ENCODE measurements around the gene AFAP1. TPM values are rescaled to one million over a fixed set of nuclear protein-coding genes. Genes with fewer than 3 reads are reported as not detected.

The AFAP1 gene
- total RNA-seq, 4 donors from 2014 or later = 4.4 to 16.6 (median 10.7) TPM

DNA sequence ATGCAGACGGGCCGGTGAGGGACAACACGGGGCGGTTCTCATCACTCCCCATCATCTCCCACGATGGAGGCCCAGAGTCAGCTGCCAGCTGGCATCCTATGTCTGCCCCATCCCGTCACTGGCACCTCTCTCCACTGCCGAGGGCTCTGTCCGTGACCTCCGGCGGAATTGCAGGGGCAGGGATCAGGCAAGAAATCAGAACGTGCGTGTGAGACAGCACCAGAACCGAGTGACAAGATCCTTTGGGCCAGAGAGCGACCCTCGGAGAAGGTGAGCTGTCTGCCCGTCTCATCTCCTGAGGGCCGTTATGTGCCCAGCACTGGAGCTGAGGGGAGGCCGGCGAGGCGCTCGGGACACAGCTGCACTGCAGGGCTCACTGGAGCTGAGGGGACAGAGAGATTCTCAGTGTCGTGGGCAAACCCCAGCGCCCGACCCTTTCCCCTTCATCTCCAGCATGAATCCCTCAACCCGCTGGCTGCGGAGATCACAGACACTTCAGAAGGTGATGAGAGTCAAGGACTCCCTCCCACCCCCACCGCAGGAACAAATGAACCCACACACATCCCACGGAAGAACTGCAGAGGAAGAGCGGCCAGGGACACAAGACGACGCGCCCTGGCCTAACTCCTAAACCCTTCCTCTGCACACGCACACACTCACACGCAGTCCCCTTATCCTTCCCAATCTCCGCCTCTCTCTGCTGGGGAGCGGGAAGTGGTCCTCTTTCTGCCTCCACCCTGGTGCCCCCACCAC lies 128.7 kb downstream of the AFAP1 start:
- H3K9me3 ChIP-seq = peaks cover 0 to 9% (median 0%) of the 10 kb centered on the region in 3 donors
- no peak for DNase-seq
- peak overlapping the region; percentile 44 to 89 (median 78) for H3K27ac ChIP-seq
- TF ChIP-seq, protein P1, sequence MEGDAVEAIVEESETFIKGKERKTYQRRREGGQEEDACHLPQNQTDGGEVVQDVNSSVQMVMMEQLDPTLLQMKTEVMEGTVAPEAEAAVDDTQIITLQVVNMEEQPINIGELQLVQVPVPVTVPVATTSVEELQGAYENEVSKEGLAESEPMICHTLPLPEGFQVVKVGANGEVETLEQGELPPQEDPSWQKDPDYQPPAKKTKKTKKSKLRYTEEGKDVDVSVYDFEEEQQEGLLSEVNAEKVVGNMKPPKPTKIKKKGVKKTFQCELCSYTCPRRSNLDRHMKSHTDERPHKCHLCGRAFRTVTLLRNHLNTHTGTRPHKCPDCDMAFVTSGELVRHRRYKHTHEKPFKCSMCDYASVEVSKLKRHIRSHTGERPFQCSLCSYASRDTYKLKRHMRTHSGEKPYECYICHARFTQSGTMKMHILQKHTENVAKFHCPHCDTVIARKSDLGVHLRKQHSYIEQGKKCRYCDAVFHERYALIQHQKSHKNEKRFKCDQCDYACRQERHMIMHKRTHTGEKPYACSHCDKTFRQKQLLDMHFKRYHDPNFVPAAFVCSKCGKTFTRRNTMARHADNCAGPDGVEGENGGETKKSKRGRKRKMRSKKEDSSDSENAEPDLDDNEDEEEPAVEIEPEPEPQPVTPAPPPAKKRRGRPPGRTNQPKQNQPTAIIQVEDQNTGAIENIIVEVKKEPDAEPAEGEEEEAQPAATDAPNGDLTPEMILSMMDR (IDR thresholded peaks at IDR 0.05) = no peak
- no peak for TF ChIP-seq POLR2A (IDR thresholded peaks at IDR 0.05)
- intact Hi-C loops (cut with DNase I) = no loop called here
- peaks cover 0 to 62% (median 25%) of the 10 kb centered on the region in 3 donors for H3K4me1 ChIP-seq
- WGBS, 2 donors = 81 to 83% methylated on average over 4 to 13 of the region's 36 CpGs
- peak overlapping the region in 1 of 4 donors; percentile 17 for H3K4me3 ChIP-seq
- peaks cover 0 to 89% (median 4%) of the 10 kb centered on the region in 3 donors for H3K36me3 ChIP-seq
- H3K27me3 ChIP-seq = no peaks in the 10 kb centered on the region

DNA sequence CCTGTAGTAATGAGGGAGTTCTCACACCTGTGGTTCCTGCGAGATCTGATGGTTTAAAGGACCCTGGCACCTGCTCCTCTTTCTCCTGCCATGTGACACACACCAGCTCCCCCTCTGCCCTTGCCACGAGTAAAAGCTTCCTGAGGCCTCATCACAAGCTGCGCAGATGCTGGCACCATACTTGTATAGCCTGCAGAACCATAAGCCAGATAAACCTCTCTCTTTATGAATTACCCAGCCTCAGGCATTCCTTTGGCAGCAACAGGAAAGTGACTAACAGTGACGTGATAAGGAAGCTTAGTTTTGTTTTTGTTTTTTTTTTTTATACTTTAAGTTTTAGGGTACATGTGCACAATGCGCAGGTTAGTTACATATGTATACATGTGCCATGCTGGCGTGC lies 130.9 kb downstream of the AFAP1 start:
- DNase-seq = no peak
- H3K36me3 ChIP-seq = peaks cover 0 to 67% (median 0%) of the 10 kb centered on the region in 3 donors
- H3K4me1 ChIP-seq = peaks cover 0 to 80% (median 32%) of the 10 kb centered on the region in 3 donors
- H3K4me3 ChIP-seq = no peak overlapping the region
- WGBS, 2 donors = 38 to 67% methylated on average over 5 to 6 of the region's 6 CpGs
- intact Hi-C loops (cut with DNase I) = loop anchor here (10.0 kb wide), 1 partner anchor 116 kb away; no protein-coding TSS in a partner anchor
- no peaks in the 10 kb centered on the region for H3K27me3 ChIP-seq
- peak overlapping the region in 3 of 4 donors; percentile 68 to 88 (median 84) for H3K27ac ChIP-seq
- H3K9me3 ChIP-seq = peaks cover 0 to 9% (median 0%) of the 10 kb centered on the region in 3 donors
- TF ChIP-seq, protein P1 (IDR thresholded peaks at IDR 0.05) = no peak

DNA sequence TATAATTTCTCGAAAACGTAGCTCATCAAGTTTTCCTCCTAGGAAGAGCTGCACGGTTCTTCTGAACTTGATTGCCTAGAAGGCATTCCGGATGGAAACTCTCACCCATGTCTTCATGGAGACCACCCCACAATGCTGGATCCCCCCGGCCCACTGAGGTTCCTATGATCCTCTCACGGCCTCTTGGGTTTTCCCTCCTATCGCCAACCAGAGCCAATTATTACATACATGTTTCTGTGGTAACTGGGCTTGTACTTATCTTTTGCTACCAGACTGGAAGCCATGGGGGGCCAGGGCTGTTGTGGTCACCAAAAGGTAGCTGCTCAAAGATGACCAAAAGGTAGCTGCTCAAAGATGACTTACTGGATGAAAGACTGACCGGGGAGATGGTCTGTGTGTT lies 131.5 kb downstream of the AFAP1 start:
- no peak for DNase-seq
- Histone ChIP-seq H3K36me3 (peaks cover 0 to 61% (median 0%) of the 10 kb centered on the region in 3 donors), H3K9me3 (peaks cover 0 to 9% (median 0%) of the 10 kb centered on the region in 3 donors), H3K4me1 (peaks cover 0 to 82% (median 32%) of the 10 kb centered on the region in 3 donors), H3K27ac (peak overlapping the region in 3 of 4 donors; percentile 68 to 88 (median 84)), H3K27me3 (no peaks in the 10 kb centered on the region), H3K4me3 (no peak overlapping the region)
- WGBS, 2 donors = 81 to 92% methylated on average over 7 to 8 of the region's 8 CpGs
- TF ChIP-seq, protein P1 (IDR thresholded peaks at IDR 0.05) = no peak
- TF ChIP-seq POLR2A (IDR thresholded peaks at IDR 0.05) = no peak
- intact Hi-C loops (cut with DNase I) = loop anchor here (10.0 kb wide), 1 partner anchor 117 kb away; no protein-coding TSS in a partner anchor

DNA sequence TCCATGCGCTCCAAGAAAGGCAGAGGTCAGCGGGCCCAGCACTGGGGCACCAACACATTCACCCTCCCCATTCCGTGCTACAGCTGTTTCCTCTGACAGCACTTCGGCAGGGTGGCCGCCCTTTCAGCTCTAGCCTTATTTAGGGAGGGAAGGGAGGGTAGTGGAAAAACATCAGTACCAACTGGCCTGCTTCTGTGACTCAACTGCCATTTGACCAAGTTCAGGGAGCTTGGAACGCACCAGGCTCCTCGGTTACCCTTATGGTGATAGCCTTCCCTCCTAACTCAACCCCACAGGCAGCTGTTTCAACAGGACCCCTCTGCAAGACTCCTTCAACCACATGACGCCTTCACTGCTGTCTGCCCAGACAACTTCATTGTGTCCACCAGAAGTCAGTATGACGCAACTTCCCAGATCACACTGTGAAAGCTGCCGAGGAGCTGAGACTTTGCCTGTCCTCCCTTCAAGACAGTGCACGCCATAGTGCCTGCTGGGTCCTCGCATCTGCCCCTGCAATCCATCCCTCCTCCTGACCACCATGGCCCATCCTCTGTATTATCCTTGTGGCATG lies 132.2 kb downstream of the AFAP1 start:
- 59 to 70% methylated on average over 8 to 9 of the region's 12 CpGs for WGBS, 2 donors

More for the DNA sequence above, 132.2 kb downstream of the AFAP1 start:
- DNase-seq = no peak
- intact Hi-C loops (cut with DNase I) = loop anchor here (10.0 kb wide), 1 partner anchor 117 kb away; no protein-coding TSS in a partner anchor
- TF ChIP-seq, protein P1 (IDR thresholded peaks at IDR 0.05) = no peak
- no peak for TF ChIP-seq POLR2A (IDR thresholded peaks at IDR 0.05)
- Histone ChIP-seq H3K27me3 (no peaks in the 10 kb centered on the region), H3K9me3 (peaks cover 0 to 9% (median 0%) of the 10 kb centered on the region in 3 donors), H3K36me3 (peaks cover 0 to 54% (median 0%) of the 10 kb centered on the region in 3 donors), H3K4me3 (no peak overlapping the region), H3K4me1 (peaks cover 0 to 80% (median 32%) of the 10 kb centered on the region in 3 donors), H3K27ac (peak overlapping the region; percentile 46 to 88 (median 76))

All from esophagus squamous epithelium (tissue), 5 donors.